Omental fat pad (tissue), 4 donors: ENCODE results near the gene FYB1. TPM values are rescaled to one million over a fixed set of nuclear protein-coding genes. Genes with fewer than 3 reads are reported as not detected.

Experiments
- ATAC-seq: fragments of 150-250 bp; one replicate; pipeline ENCODE4 v1.9.1; 2016; ENCODE audit warnings: mild to moderate bottlenecking, moderate library complexity; ENCODE audit not compliant: low FRiP score
- DNase-seq: peaks from one replicate; pipeline ENCODE4 v3.0.0-alpha.2; 2019; ENCODE audit warnings: low spot score
- CTCF ChIP-seq, 3 donors: fragments of 450-650 bp; IDR thresholded peaks; one replicate each; pipeline ENCODE4 v1.5.1; 2016 to 2017; ENCODE audit warnings: antibody characterized with exemption in 3 of 3, mild to moderate bottlenecking in 3 of 3, moderate library complexity in 2 of 3
- total RNA-seq, 4 donors: library from RNA; depleted of rRNA; stranded (reverse); fragments of >200 nt; gene quantifications; one replicate each; pipeline ENCODE4 v1.1.0, GENCODE V29; 2016

FYB1 gene
- total RNA-seq, 4 donors from 2014 or later, result 13.2 to 46.2 (median 22.6) TPM

DNA sequence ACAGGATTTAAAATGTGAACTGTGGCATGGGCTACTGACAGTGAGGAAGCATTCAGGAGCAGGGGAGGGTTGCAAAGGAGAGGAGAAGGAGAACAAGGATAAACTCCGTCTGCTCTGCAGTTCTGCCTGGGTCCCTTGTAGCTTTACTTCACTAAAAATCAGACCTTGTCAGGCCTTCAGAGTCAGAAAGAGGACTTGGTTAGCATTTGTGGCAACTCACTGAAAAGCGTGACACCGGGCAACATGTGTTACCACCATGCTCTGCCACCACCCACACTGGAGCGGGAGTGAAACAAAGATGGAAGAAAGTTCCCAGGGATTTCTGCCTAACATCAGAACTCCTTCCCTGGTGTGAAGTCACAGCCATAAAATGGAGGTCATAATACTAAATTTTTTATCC, 19.3 kb downstream of the FYB1 start:
- no peak for DNase-seq
- no peak for TF ChIP-seq CTCF (IDR thresholded peaks at IDR 0.05)
- no peak for ATAC-seq

GRCh38 chr5:39199335-39199734, 20.0 kb downstream of the FYB1 start:
- no peak for ATAC-seq
- TF ChIP-seq CTCF (IDR thresholded peaks at IDR 0.05), result no peak

DNA sequence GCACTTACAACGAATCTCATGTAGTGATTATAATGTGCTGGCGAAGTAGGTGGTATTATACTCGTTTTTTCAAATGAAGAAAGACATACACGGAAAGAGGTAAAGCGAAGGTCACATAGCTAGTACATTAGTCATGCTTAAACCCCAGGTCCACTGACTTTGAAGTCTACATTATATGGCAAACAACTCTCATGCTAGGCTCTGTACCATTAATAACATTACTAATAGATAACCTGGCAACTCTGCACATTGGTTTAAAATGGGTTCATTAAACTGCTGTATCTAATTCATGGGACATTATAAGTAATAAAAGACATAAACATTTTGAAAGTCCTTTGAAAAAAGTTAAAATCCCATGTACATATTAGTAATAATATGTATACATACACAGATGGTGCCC, 21.2 kb downstream of the FYB1 start:
- no peak for ATAC-seq
- TF ChIP-seq CTCF (IDR thresholded peaks at IDR 0.05), result no peak
- DNase-seq, result no peak

More at GRCh38 chr5:39199335-39199734, 20.0 kb downstream of the FYB1 start:
- DNase-seq, result no peak

- no peak for DNase-seq
- ATAC-seq, result no peak
- no peak for TF ChIP-seq CTCF (IDR thresholded peaks at IDR 0.05)
Measured at GRCh38 chr5:39197556-39197955, 21.8 kb downstream of the FYB1 start.

GRCh38 chr5:39195198-39195826, 24.1 kb downstream of the FYB1 start:
- no peak for DNase-seq
- TF ChIP-seq CTCF (IDR thresholded peaks at IDR 0.05), result no peak
- ATAC-seq, result no peak

DNA sequence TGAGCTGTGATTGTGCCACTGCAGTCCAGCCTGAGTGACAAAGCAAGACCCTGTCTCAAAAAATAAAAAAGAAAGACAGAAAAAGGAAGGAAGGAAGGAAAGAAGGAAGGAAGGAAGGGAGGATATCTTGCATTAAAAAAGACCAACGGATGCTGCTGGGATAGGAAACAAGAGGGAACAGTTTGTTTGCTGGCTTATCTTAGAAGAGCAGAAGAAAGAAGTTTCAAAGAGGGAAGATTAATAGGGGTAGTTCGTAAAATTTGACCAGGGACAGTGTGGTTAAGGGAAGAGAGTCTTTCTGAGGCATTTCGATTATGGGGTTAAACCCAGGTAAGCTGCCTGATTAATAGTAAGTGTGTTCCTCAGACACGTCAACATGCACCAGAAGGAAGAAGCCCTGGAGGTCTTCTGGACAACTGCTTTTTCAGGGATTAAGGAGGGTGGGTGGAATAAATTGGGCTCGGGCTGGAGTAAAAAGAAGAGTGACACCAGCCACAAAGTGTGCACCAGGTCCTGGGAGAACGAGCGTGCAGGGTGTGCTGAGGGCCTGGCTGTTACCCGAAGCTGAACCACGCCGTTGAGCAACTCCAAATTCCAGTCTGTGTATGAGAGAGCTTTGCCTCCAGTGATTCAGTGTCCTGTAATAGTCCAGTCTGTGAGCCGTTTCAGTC, 24.8 kb downstream of the FYB1 start:
- no peak for ATAC-seq
- TF ChIP-seq CTCF (IDR thresholded peaks at IDR 0.05), result no peak
- DNase-seq, result no peak
